A549 treated with AZD9567 at 1 μM for 4 hours (cell line): ENCODE measurements around the gene KIAA1143. TPM values are rescaled to one million over a fixed set of nuclear protein-coding genes. Genes with fewer than 3 reads are reported as not detected.

ENCODE experiments used
- total RNA-seq: library from RNA; stranded (reverse); fragments of 200-300 nt; extraction: Qiagen RNA extraction; gene quantifications from 5 replicates; pipeline ENCODE4 v1.2.3, GENCODE V29; 2022; ENCODE audit not compliant: insufficient read depth

The KIAA1143 gene
- total RNA-seq: 11.3 to 18.1 TPM (median 16.3 TPM) in 5 replicates

GRCh38 chr3:44761424-44762169, at the start of gene KIAA1143, which contains the start of gene KIF15:
TSS of gene KIAA1143 (minus strand) at chr3:44761619. CDS start at chr3:44761602, 17 bp downstream.
TSS of gene KIF15 (plus strand) at chr3:44761794. CDS start at chr3:44761866, 72 bp downstream.

GRCh38 chr3:44729384-44729910, 32.0 kb downstream of the KIAA1143 start, which contains the start of gene ZNF501:
TSS of gene ZNF501 (plus strand) at chr3:44729635. CDS start at chr3:44734422, 4,787 bp downstream.

GRCh38 chr3:44712455-44713075, 48.9 kb downstream of the KIAA1143 start, which contains the start of gene ZNF502:
TSS of gene ZNF502 (plus strand) at chr3:44712660. CDS start at chr3:44720262, 7,602 bp downstream.

Other genes with a start within 250 kb of the KIAA1143 start
- not detected in 5 replicates for gene ZKSCAN7, start 206.4 kb downstream of the KIAA1143 start, total RNA-seq
- gene ZNF660, start 176.7 kb downstream of the KIAA1143 start, total RNA-seq: not detected in 5 replicates
- 1.3 to 2.0 TPM (median 1.8 TPM) in 5 replicates for gene ZNF197, start 136.6 kb downstream of the KIAA1143 start, total RNA-seq
- 5.1 to 6.6 TPM (median 5.4 TPM) in 5 replicates for gene ZNF35, start 112.9 kb downstream of the KIAA1143 start, total RNA-seq
- gene ZNF502, start 49.0 kb downstream of the KIAA1143 start, total RNA-seq: 1.2 to 1.7 TPM (median 1.5 TPM) in 5 replicates
- 0.02 to 0.08 TPM in 2 of 5 replicates, not detected in the others for gene ZNF501, start 32.0 kb downstream of the KIAA1143 start, total RNA-seq
- 7.7 to 23.4 TPM (median 8.7 TPM) in 5 replicates for gene KIF15, start 175 bp upstream of the KIAA1143 start, total RNA-seq
- 6.3 to 12.6 TPM (median 10.8 TPM) in 5 replicates for gene TMEM42, start 100.3 kb upstream of the KIAA1143 start, total RNA-seq
- gene TGM4, start 113.0 kb upstream of the KIAA1143 start, total RNA-seq: 0.06 to 0.26 TPM (median 0.08 TPM) in 4 of 5 replicates, not detected in the other
- 40.6 to 44.8 TPM (median 43.7 TPM) in 5 replicates for gene ZDHHC3, start 214.6 kb upstream of the KIAA1143 start, total RNA-seq
- 45.5 to 51.0 TPM (median 46.5 TPM) in 5 replicates for gene EXOSC7, start 214.6 kb upstream of the KIAA1143 start, total RNA-seq